Retinal pigment epithelial cell (primary cell): ENCODE data around the gene MTHFD2.

Experiments
- DNase-seq: peaks from one replicate; pipeline ENCODE4 v3.0.0-alpha.2; 2010; ENCODE audit warnings: low read depth
- H3K4me3 ChIP-seq: 2 replicates; pipeline ENCODE4 v1.5.1; 2011; ENCODE audit warnings: mild to moderate bottlenecking, low read length, control low read depth, moderate library complexity
- TF ChIP-seq, protein P1 (sequence below): conservative IDR thresholded peaks from 2 replicates; pipeline ENCODE4 v1.5.1; 2011; ENCODE audit warnings: low read depth, low read length, control low read depth, inconsistent platforms

The MTHFD2 gene

DNA sequence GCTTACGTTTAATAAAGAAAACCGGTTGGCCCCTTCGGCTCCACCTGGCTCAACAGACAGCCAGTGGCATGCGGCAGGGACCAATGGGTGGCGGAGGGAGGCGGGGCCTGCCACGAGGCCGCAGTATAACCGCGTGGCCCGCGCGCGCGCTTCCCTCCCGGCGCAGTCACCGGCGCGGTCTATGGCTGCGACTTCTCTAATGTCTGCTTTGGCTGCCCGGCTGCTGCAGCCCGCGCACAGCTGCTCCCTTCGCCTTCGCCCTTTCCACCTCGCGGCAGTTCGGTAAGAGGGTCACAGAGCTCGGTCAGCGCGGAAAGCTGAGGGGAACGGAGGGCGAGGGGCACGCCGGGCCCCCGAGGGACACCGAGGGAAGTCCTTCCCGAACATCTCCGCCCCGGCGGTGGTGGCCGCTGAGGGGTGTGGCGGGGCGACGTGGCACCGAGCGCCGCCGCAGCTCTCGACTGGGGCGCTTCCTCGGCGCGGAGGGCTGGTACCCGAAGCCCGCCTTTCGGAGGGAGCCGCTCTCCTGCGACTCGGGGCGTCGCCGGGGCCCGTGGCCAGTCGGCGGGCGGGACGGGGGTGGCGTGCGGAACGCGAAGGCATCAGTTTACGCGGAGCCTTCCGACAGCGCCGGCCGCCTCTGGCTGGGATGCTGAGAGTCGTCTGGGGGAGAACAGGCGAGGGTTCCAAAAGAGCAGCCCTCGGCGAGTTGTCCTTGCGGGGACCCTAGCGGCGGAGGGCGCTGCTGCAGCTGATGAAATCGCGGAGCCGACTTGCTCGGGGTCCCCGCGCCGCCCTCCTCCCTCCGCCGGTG is at the start of gene MTHFD2:
TSS of gene MTHFD2 (plus strand) at position 155 of the 814 bp plus-strand sequence. CDS start at position 182, 27 bp downstream.
- DNase-seq = peak; percentile 96
- TF ChIP-seq, protein P1, sequence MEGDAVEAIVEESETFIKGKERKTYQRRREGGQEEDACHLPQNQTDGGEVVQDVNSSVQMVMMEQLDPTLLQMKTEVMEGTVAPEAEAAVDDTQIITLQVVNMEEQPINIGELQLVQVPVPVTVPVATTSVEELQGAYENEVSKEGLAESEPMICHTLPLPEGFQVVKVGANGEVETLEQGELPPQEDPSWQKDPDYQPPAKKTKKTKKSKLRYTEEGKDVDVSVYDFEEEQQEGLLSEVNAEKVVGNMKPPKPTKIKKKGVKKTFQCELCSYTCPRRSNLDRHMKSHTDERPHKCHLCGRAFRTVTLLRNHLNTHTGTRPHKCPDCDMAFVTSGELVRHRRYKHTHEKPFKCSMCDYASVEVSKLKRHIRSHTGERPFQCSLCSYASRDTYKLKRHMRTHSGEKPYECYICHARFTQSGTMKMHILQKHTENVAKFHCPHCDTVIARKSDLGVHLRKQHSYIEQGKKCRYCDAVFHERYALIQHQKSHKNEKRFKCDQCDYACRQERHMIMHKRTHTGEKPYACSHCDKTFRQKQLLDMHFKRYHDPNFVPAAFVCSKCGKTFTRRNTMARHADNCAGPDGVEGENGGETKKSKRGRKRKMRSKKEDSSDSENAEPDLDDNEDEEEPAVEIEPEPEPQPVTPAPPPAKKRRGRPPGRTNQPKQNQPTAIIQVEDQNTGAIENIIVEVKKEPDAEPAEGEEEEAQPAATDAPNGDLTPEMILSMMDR = peak; percentile 76
- H3K4me3 ChIP-seq = peak within 1 kb of the TSS; percentile 70

DNA sequence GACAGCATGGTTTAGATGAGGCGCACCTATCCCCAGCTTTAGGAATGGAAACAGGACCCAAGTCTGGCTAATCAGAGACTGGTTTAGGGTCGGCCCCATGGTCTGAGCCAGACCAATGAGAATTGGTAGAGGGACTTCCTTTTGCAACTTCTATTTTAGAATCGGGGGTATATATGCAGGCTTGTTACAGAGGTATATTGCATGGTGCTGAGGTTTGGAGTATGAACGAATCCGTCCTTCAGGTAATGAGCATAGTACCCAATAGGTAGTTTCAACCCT is 49.2 kb upstream of the MTHFD2 start:
- no peak for DNase-seq
- no peak overlapping the region for H3K4me3 ChIP-seq
- TF ChIP-seq, protein P1 = no peak

DNA sequence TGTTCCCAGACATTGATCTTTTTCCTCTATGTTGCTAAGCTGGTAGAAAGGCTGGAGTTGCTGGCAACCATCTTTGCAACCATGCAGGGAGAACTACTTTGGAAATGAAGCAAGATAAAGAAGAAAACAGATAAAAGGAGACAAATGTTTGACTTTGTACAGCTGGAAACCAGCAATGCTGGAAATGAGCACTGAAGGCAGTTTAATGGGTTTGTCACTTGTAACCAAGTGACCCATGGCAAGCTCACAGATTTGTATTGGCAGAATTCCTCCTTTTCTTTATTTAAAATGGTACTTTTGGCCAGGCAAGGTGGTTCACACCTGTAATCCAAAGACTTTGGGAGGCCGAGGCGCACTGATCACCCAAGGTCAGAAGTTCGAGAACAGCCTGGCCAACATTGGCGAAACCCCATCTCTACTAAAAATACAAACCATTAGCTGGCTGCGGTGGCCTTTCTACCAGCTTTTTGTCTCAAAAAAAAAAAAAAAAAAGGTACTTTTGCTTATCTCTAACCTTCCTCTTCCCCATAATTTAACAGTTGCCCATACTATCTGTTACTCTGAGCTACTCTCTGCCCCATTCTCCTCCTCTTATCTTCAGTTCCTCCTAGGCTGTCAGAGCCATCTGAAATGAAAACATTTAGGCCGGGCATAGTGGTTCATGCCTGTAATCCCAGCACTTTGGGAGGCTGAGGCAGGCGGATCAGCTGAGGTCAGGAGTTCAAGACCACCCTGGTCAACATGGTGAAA is 48.7 kb upstream of the MTHFD2 start:
- no peak for DNase-seq
- H3K4me3 ChIP-seq = no peak overlapping the region
- TF ChIP-seq, protein P1 = no peak

DNA sequence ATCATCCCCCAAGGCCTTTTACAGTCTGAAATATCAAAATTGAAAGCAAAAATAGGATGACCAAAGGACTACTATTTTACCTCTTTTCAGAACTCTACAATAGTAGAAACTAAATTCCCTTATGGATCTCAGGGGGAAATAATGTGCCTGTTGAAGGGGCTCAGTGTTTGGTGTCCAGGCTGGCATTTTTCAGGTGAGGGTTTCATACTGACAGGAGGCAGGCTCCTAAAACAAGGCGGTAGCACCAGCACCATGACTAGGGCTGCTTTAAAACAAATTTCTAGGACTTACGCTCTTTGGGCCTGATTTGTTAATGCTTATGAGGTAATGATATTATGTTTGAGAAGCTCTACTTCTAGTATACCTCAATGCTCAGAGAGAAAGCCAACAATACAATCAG is 45.5 kb upstream of the MTHFD2 start:
- no peak for DNase-seq
- TF ChIP-seq, protein P1 = no peak
- H3K4me3 ChIP-seq = no peak overlapping the region

DNA sequence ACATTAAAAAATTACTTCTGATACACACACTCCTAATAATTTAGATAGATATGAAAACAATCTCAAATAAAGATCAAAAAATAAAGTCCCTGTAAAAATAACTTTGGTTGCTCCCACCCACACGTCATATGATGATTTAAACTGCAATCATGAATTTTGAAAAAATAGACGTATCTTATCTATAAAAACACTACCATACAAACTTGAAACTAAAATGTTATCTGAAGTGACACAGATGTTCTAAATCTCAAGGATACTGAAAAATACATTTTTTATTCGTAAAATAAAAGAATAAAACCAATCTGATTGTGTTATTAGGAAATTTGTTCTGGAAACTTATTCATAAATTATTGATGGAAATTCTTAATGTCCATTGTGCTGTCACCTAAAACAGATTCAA is 42.6 kb upstream of the MTHFD2 start:
- TF ChIP-seq, protein P1 = no peak
- H3K4me3 ChIP-seq = no peak overlapping the region
- no peak for DNase-seq

DNA sequence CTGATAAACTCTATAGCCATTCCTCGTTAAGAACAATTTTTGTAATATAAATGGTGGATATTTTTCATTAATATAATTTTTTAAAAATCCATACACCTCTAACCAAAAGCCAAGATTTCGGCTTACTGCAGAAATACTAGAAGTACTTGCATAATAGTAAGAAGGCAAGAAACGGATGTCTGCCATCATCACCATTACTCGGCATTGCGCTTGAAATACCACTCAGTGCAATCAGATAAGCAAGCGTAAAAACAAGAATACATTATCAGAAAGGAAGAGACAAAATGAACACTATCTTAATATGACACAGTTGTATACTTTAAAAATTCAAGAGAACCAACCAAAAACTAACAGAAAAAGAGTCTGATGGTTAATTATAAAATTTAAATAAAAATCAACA is 35.5 kb upstream of the MTHFD2 start:
- TF ChIP-seq, protein P1 = no peak
- no peak for DNase-seq
- no peak overlapping the region for H3K4me3 ChIP-seq

DNA sequence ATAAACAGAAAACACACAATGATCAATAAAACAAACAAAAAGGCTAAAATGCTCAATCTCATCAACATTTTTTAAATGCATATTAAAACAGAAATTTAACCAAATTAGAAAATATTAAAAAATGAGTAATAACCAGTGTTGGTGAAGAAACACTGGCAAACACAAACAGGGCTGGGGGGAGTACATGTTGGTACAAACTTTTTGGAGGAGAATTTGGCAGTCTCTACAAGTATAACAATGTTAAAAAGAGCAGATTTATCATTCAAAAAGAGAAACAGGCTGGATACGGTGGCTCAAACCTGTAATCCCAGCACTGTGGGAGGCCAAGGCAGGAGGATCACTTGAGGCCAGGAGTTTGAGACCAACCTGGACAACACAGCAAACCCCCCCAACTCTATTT is 33.7 kb upstream of the MTHFD2 start:
- TF ChIP-seq, protein P1 = no peak
- no peak for DNase-seq
- H3K4me3 ChIP-seq = no peak overlapping the region
